Endothelial cell of umbilical vein (primary cell): ENCODE measurements around the gene ARMC3. TPM values are rescaled to one million over a fixed set of nuclear protein-coding genes. Genes with fewer than 3 reads are reported as not detected.

ENCODE experiments used
- BruUV-seq: library from RNA; stranded (reverse); fragments of 400-500 nt; replicated peaks from 2 replicates; lab custom pipeline; 2021; lab: Mats Ljungman, UMichigan
- CTCF ChIA-PET: fragments of 300-600, 350-600 bp; sonication (Branson Sonifier 250); formaldehyde crosslinking; loops from one replicate; lab custom pipeline; 2021; ENCODE audit warnings: antibody characterized with exemption, inconsistent platforms; lab: Charles Lee
- POLR2A ChIA-PET: fragments of 300-600, 350-600 bp; sonication (Branson Sonifier 250); formaldehyde crosslinking; loops from one replicate; lab custom pipeline; 2021; ENCODE audit warnings: antibody characterized with exemption, inconsistent platforms; lab: Charles Lee
- DNase-seq: peaks from one replicate; pipeline ENCODE4 v3.0.0-alpha.2; 2011; ENCODE audit warnings: low read depth, low spot score
- FAIRE-seq: peaks from 2 replicates; lab custom pipeline; 2011; peaks lifted over from hg19 to GRCh38; lab: Jason Lieb, UNC
- H2AFZ ChIP-seq: 2 replicates; pipeline ENCODE4 v1.6.0; 2012; ENCODE audit warnings: low read depth, low read length, control low read depth, inconsistent platforms
- H3K27ac ChIP-seq: 2 replicates; pipeline ENCODE4 v1.5.1; 2011; ENCODE audit warnings: low read depth, mild to moderate bottlenecking, control low read depth, low read length, moderate library complexity; ENCODE audit not compliant: insufficient read depth
- H3K27me3 ChIP-seq, 2 experiments: 2 replicates each; pipeline versions ENCODE4 v1.6.0 to v1.6.1; 2011; ENCODE audit warnings: low read length in 2 of 2, mixed read lengths in 1 of 2; ENCODE audit not compliant: control insufficient read depth in 2 of 2, insufficient read depth in 2 of 2
- H3K36me3 ChIP-seq, 2 experiments: 2 replicates in 1 of 2; 3 replicates in 1 of 2; pipeline ENCODE4 v1.5.1; 2011; ENCODE audit warnings: low read length in 2 of 2, mild to moderate bottlenecking in 1 of 2, moderate library complexity in 1 of 2; ENCODE audit not compliant: control insufficient read depth in 2 of 2, insufficient read depth in 2 of 2; ENCODE audit errors: extremely low read depth in 1 of 2
- H3K4me1 ChIP-seq: 3 replicates; pipeline ENCODE4 v1.5.1; 2011; ENCODE audit warnings: mild to moderate bottlenecking, low read length; ENCODE audit not compliant: control insufficient read depth, insufficient read depth; ENCODE audit errors: extremely low read depth
- H3K4me2 ChIP-seq: 2 replicates; pipeline ENCODE4 v1.6.1; 2011; ENCODE audit warnings: low read length, control low read depth, mixed read lengths; ENCODE audit not compliant: insufficient read depth
- H3K4me3 ChIP-seq, 3 experiments: fragments of 200-600 bp in 1 of 3; sonication (generic), shearing (Covaris generic) in 1 of 3; replicated peaks in 1 of 3; 2 replicates each; pipeline ENCODE4 v1.5.1; 2011 to 2016; ENCODE audit warnings: control low read depth in 3 of 3, low read length in 3 of 3, mild to moderate bottlenecking in 2 of 3, inconsistent platforms in 1 of 3, low read depth in 1 of 3, moderate library complexity in 1 of 3; ENCODE audit not compliant: insufficient read depth in 1 of 3
- H3K79me2 ChIP-seq: 2 replicates; pipeline ENCODE4 v1.6.0; 2012; ENCODE audit warnings: low read length, inconsistent platforms; ENCODE audit not compliant: control insufficient read depth, insufficient read depth
- H3K9ac ChIP-seq: replicated peaks from 2 replicates; pipeline ENCODE3; 2011; ENCODE audit warnings: low read length, control low read depth; ENCODE audit not compliant: insufficient read depth; ENCODE audit errors: extremely low read depth
- H3K9me1 ChIP-seq: replicated peaks from 3 replicates; pipeline ENCODE4 v1.6.0; 2011; ENCODE audit warnings: mild to moderate bottlenecking, low read length; ENCODE audit not compliant: control insufficient read depth, insufficient read depth; ENCODE audit errors: extremely low read depth
- H3K9me3 ChIP-seq: replicated peaks from 2 replicates; pipeline ENCODE4 v1.5.1; 2012; ENCODE audit warnings: low read length, inconsistent platforms; ENCODE audit not compliant: control insufficient read depth, insufficient read depth
- H4K20me1 ChIP-seq: replicated peaks from 2 replicates; pipeline ENCODE3; 2011; ENCODE audit warnings: mild to moderate bottlenecking, low read length; ENCODE audit not compliant: control insufficient read depth, insufficient read depth; ENCODE audit errors: extremely low read depth
- EZH2 ChIP-seq: IDR thresholded peaks from 2 replicates; pipeline ENCODE4 v1.6.1; 2012; ENCODE audit warnings: borderline replicate concordance, low read depth, mild to moderate bottlenecking, moderate library complexity, low read length, inconsistent platforms; ENCODE audit not compliant: severe bottlenecking
- FOS ChIP-seq: IDR thresholded peaks from 2 replicates; pipeline ENCODE4 v1.6.1; 2011; ENCODE audit warnings: mild to moderate bottlenecking, low read length, moderate library complexity, borderline replicate concordance; ENCODE audit not compliant: insufficient read depth
- GATA2 ChIP-seq: IDR thresholded peaks from 2 replicates; pipeline ENCODE4 v1.7.0; 2011; ENCODE audit warnings: low read depth, mild to moderate bottlenecking, moderate library complexity, mixed read lengths, low read length; ENCODE audit not compliant: insufficient read length, insufficient read depth
- JUN ChIP-seq: IDR thresholded peaks from 2 replicates; pipeline ENCODE4 v1.6.1; 2011; ENCODE audit warnings: borderline replicate concordance, low read depth; ENCODE audit not compliant: insufficient read length, insufficient read depth
- MYC ChIP-seq: IDR thresholded peaks from one replicate; pipeline ENCODE4 v1.6.1; 2011; ENCODE audit warnings: mild to moderate bottlenecking, low read depth, low read length
- POLR2A ChIP-seq: IDR thresholded peaks from 2 replicates; pipeline ENCODE4 v1.6.1; 2012; ENCODE audit warnings: low read depth, mild to moderate bottlenecking, control low read depth, low read length
- POLR2AphosphoS5 ChIP-seq: IDR thresholded peaks from 2 replicates; pipeline ENCODE4 v1.6.1; 2012; ENCODE audit warnings: low read depth, mild to moderate bottlenecking, control low read depth, low read length, moderate library complexity; ENCODE audit not compliant: insufficient read depth
- dilution Hi-C: fragments of 300-500 bp; cut with MboI; formaldehyde crosslinking; loops from one replicate; pipeline ENCODE4 v1.15.0; 2019; ENCODE audit warnings: low sequenced_read_pairs; ENCODE audit not compliant: extremely low pct_ligation_motif_present
- intact Hi-C: fragments of 100-400 bp; cut with micrococcal nuclease; formaldehyde crosslinking; loops from one replicate; pipeline ENCODE4 v1.10.0; 2022
- polyA plus RNA-seq, 4 experiments: library from polyadenylated mRNA; depleted of rRNA in 3 of 4; stranded (reverse) in 3 of 4; unstranded in 1 of 4; fragments of >200 nt; gene quantifications; 2 replicates each; pipeline versions ENCODE4 v1.2.1 to v1.2.3, GENCODE V29; 2011 to 2012; ENCODE audit warnings: missing spikeins in 1 of 4
- total RNA-seq: library from RNA; stranded (reverse); gene quantifications from 2 replicates; pipeline ENCODE4 v1.2.3, GENCODE V29; 2021
- TF ChIP-seq, protein P1 (sequence below), 2 donors: IDR thresholded peaks; 1 replicate in 1 of 2; 2 replicates in 1 of 2; pipeline ENCODE4 v1.5.1; 2011; ENCODE audit warnings: low read length in 2 of 2, mild to moderate bottlenecking in 2 of 2, moderate library complexity in 2 of 2, control low read depth in 1 of 2, inconsistent platforms in 1 of 2, low read depth in 1 of 2; ENCODE audit not compliant: insufficient read depth in 1 of 2; ENCODE audit errors: extremely low read depth in 1 of 2
- TF ChIP-seq, protein P2 (sequence below): IDR thresholded peaks from 2 replicates; pipeline ENCODE4 v1.6.1; 2011; ENCODE audit not compliant: insufficient read depth, insufficient read length

Gene ARMC3
- total and polyA plus RNA-seq, 2 donors (not counting 3 experiments of a cell fraction or from before 2014, with no cell fraction given), result not detected

DNA sequence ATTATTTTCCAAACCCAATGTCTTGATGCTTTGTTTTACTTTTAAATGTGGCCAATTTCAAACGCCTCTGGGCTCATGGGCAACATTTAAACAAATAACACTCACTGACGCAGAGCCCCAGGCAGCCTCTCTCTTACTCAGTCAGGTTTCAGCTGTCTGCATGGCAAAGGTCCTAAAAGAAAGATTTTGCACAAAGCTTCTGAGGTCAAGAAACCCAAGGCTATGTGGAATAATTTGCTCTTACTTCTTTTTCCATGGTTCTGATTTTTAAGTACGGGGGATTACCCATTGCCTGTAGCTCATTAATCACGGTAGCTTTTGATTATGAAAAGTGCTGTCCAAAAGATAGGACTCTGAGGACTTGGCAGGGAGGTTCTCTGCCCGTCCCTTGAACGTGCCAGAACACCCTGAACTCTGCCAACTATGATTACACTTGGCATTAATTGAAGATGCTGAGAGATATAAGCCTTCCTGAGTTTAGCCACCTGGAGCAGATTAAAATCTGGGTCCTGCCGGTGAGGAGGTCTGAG, 153.4 kb downstream of the ARMC3 start:
- POLR2A ChIA-PET, result no interaction called here
- H3K27ac ChIP-seq, result no peak overlapping the region
- CTCF ChIA-PET, result interaction anchor here (1.1 to 1.7 kb wide), 5 partner anchors 10 to 1088 kb away, joined by 3 to 8 read pairs (median 5); partner anchors contain the start of gene MSRB2
- intact Hi-C loops (no loop called here), dilution Hi-C loops (no loop called here)
- H3K9me3 ChIP-seq, result no peaks in the 10 kb centered on the region
- H4K20me1 ChIP-seq, result no peaks in the 10 kb centered on the region
- no peaks in the 10 kb centered on the region for H3K36me3 ChIP-seq
- no peak for DNase-seq
- peaks cover 13 to 34% of the 10 kb centered on the region in 2 experiments for H3K27me3 ChIP-seq
- no peaks in the 10 kb centered on the region for H3K79me2 ChIP-seq
- no peaks in the 10 kb centered on the region for H3K9me1 ChIP-seq
- H3K4me3 ChIP-seq, result no peak overlapping the region
- no peak overlapping the region for H3K9ac ChIP-seq
- H2AFZ ChIP-seq, result no peak overlapping the region
- H3K4me2 ChIP-seq, result no peak overlapping the region
- no peaks in the 10 kb centered on the region for H3K4me1 ChIP-seq
- no peak for FAIRE-seq
- TF ChIP-seq MYC (no peak), POLR2AphosphoS5 (no peak), EZH2 (no peak), POLR2A (no peak), GATA2 (no peak), JUN (no peak), FOS (no peak)
- TF ChIP-seq, protein P1, sequence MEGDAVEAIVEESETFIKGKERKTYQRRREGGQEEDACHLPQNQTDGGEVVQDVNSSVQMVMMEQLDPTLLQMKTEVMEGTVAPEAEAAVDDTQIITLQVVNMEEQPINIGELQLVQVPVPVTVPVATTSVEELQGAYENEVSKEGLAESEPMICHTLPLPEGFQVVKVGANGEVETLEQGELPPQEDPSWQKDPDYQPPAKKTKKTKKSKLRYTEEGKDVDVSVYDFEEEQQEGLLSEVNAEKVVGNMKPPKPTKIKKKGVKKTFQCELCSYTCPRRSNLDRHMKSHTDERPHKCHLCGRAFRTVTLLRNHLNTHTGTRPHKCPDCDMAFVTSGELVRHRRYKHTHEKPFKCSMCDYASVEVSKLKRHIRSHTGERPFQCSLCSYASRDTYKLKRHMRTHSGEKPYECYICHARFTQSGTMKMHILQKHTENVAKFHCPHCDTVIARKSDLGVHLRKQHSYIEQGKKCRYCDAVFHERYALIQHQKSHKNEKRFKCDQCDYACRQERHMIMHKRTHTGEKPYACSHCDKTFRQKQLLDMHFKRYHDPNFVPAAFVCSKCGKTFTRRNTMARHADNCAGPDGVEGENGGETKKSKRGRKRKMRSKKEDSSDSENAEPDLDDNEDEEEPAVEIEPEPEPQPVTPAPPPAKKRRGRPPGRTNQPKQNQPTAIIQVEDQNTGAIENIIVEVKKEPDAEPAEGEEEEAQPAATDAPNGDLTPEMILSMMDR (IDR thresholded peaks at IDR 0.05; ENCODE audit: extremely low read depth in 1 of 2, insufficient read depth in 1 of 2, low read depth in 1 of 2, low read length in 2 of 2), result no peak
- TF ChIP-seq, protein P2, sequence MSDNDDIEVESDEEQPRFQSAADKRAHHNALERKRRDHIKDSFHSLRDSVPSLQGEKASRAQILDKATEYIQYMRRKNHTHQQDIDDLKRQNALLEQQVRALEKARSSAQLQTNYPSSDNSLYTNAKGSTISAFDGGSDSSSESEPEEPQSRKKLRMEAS, result no peak
- no TSS peak for BruUV-seq
